ENCODE results near the gene MAGI1. TPM values are rescaled to one million over a fixed set of nuclear protein-coding genes. Genes with fewer than 3 reads are reported as not detected.
A peak's percentile ranks its signal among the peaks of the same experiment; 100 is the strongest.

MAGI1 gene
- total RNA-seq, result under 1 TPM; 0.23 to 0.63 (median 0.29) TPM
- 0.18 TPM for total RNA-seq (2013)
- total RNA-seq, result 0 to 0.41 (median 0.13) reads per million in 29 experiments

DNA sequence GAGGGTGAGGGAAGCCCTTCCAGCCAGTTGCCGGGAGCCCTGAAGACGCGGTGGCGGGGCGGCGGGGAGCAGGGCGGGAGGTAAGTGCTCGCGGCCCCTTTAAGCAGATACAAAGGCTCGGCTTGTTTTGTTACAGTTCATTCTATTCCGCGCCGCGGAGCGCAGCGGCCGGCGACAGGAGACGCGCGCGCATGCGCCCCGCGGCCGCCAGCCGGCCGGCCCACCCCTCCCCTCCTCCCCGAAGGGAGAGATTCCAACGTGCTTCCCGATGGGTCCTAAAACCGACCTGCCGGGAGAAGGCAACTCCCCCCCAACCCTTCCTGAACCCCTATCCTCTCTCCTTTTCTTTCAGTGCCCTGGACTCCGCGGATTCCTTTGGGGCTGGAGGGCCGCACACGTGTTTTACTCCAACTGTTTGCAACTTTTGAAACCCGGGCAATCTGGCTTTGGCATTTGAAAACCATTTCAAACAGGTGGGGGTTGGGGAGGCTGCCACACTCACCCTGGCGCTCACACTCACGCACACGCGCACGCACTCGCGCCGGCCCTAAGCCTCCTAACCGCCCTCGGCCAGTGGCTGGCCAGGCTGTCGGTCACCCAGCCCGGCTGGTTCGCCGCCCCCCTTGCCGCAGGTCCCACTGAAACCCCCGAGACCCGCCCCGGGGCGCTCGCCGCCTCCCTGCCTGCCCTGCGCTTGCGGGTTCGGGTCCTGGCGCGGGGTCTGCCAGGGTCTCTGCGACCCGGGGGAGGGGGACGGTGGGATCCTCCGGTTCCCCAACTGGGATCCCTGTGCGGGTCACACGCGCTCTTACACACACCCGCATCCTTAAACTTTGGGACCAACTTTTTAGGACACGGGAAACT lies at the start of gene MAGI1:
TSS of gene MAGI1 (minus strand) at position 193 of the 864 bp plus-strand sequence. CDS start 610 bp downstream, outside the sequence.
- ATAC-seq (replicated peaks in 1 of 4) (peak in 2 of 4 experiments; percentile 21 to 43), DNase-seq (no peak)
- 4% methylated on average over 64 of the region's 73 CpGs for WGBS (ENCODE audit: insufficient coverage)
- Mint-ChIP-seq H3K9me3 (no peaks in the 10 kb centered on the region), H3K27me3 (peaks cover 55 to 67% of the 10 kb centered on the region in 2 donors), H3K27ac (no peak within 1 kb of the TSS), H3K4me1 (peaks cover 13 to 17% (median 15%) of the 10 kb centered on the region in 3 donors), H3K36me3 (no peaks in the 10 kb centered on the region), H3K4me3 (peak within 1 kb of the TSS; percentile 65 to 84 (median 73))
- Histone ChIP-seq H3K4me1 (ENCODE audit: control insufficient read depth in 1 of 2, extremely low read depth in 1 of 2, insufficient read depth in 2 of 2, low read length in 2 of 2) (peaks cover 0 to 14% of the 10 kb centered on the region in 2 experiments), H3K27me3 (replicated peaks in 1 of 2; ENCODE audit: control insufficient read depth in 2 of 2, extremely low read depth in 1 of 2, insufficient read depth in 2 of 2, low read length in 1 of 2) (peaks cover 6 to 39% of the 10 kb centered on the region in 2 experiments), H3K4me3 (ENCODE audit: control insufficient read depth in 1 of 2, extremely low read depth in 1 of 2, low read length in 1 of 2) (peak within 1 kb of the TSS; percentile 9 to 66), H3K27ac (ENCODE audit: low read length) (no peak within 1 kb of the TSS), H3K9me3 (no peaks in the 10 kb centered on the region), H3K36me3 (ENCODE audit: control insufficient read depth in 2 of 2, extremely low read depth in 1 of 2, insufficient read depth in 1 of 2, low read length in 1 of 2) (no peaks in the 10 kb centered on the region)
- CTCF ChIA-PET, result no interaction called here
- POLR2A ChIA-PET, result no interaction called here

DNA sequence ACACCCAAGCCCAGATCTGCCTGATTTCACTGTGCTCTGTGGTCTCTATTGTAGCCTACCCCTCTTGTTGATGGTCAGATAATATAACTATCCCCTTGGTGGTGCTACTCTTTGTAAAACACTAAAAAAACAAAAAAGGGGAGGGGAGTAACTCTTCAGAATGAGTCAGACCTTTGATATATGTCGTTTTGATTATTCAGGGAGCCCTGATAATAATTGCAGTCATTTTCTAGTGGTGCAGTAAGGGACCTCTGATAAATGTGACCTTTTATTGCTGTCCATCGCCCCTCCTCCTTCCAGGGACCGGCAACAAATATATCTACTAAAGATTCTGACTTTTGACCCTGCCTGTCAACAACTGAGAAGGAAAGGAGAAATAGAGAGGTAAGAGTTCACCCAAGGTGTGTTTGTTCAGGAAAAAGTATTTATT lies 45.1 kb upstream of the MAGI1 start:
- DNase-seq (no peak), ATAC-seq (replicated peaks in 1 of 4) (no peak)
- Mint-ChIP-seq H3K9me3 (no peaks in the 10 kb centered on the region), H3K4me3 (no peak overlapping the region), H3K27me3 (peaks cover 3 to 7% of the 10 kb centered on the region in 2 donors), H3K4me1 (no peaks in the 10 kb centered on the region), H3K36me3 (no peaks in the 10 kb centered on the region), H3K27ac (no peak overlapping the region)
- no peak overlapping the region for H3K27ac ChIP-seq (ENCODE audit: low read length)
- H3K9me3 ChIP-seq, result no peaks in the 10 kb centered on the region
- H3K4me1 ChIP-seq (ENCODE audit: control insufficient read depth in 1 of 2, extremely low read depth in 1 of 2, insufficient read depth in 2 of 2, low read length in 2 of 2), result no peaks in the 10 kb centered on the region
- H3K36me3 ChIP-seq (ENCODE audit: control insufficient read depth in 2 of 2, extremely low read depth in 1 of 2, insufficient read depth in 1 of 2, low read length in 1 of 2), result no peaks in the 10 kb centered on the region
- H3K4me3 ChIP-seq (ENCODE audit: control insufficient read depth in 1 of 2, extremely low read depth in 1 of 2, low read length in 1 of 2), result no peak overlapping the region
- ChIA-PET POLR2A (no interaction called here), CTCF (no interaction called here)
- WGBS (ENCODE audit: insufficient coverage), result no CpG with 5 or more reads among the region's 3 CpGs
- H3K27me3 ChIP-seq (replicated peaks in 1 of 2; ENCODE audit: control insufficient read depth in 2 of 2, extremely low read depth in 1 of 2, insufficient read depth in 2 of 2, low read length in 1 of 2), result peaks cover 0 to 4% of the 10 kb centered on the region in 2 experiments

DNA sequence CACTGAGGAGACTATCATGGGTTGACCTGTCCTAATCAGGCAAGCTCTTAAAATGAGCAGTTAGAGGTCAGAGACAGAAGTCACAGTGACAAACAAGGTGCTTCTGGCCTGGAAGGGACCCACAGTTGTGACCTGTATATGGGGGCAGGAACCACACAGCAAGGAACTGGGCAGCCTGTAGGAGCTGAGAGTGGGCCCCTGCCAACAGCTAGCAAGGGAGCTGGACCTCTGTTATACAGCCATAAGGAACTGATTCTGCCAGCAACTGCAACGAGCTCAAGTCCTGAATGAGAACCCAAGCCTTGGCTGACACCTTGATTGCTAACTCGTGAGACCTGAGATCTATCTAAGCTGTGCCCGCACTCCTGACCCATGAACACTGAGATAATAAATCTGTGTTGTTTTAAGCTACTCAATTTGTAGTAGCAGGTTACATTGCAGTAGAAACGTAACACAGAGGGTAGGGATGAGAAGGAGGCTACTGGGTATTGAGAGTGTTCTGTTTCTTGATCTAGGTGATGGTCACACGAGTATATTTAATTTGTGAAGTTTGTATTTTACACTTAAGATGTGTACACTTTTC lies 44.5 kb upstream of the MAGI1 start:
- no peak for ATAC-seq (replicated peaks in 1 of 4)
- Histone ChIP-seq H3K36me3 (ENCODE audit: control insufficient read depth in 2 of 2, extremely low read depth in 1 of 2, insufficient read depth in 1 of 2, low read length in 1 of 2) (no peaks in the 10 kb centered on the region), H3K27ac (ENCODE audit: low read length) (no peak overlapping the region), H3K27me3 (replicated peaks in 1 of 2; ENCODE audit: control insufficient read depth in 2 of 2, extremely low read depth in 1 of 2, insufficient read depth in 2 of 2, low read length in 1 of 2) (peaks cover 0 to 4% of the 10 kb centered on the region in 2 experiments), H3K4me1 (ENCODE audit: control insufficient read depth in 1 of 2, extremely low read depth in 1 of 2, insufficient read depth in 2 of 2, low read length in 2 of 2) (no peaks in the 10 kb centered on the region), H3K4me3 (ENCODE audit: control insufficient read depth in 1 of 2, extremely low read depth in 1 of 2, low read length in 1 of 2) (no peak overlapping the region), H3K9me3 (no peaks in the 10 kb centered on the region)
- POLR2A ChIA-PET, result no interaction called here
- CTCF ChIA-PET, result no interaction called here
- Mint-ChIP-seq H3K4me3 (no peak overlapping the region), H3K27me3 (peaks cover 3 to 7% of the 10 kb centered on the region in 2 donors), H3K36me3 (no peaks in the 10 kb centered on the region), H3K27ac (no peak overlapping the region), H3K9me3 (peaks cover 0 to 1% (median 0%) of the 10 kb centered on the region in 3 donors), H3K4me1 (no peaks in the 10 kb centered on the region)
- WGBS (ENCODE audit: insufficient coverage), result 72% methylated on average over 4 of the region's 5 CpGs
- DNase-seq, result no peak

DNA sequence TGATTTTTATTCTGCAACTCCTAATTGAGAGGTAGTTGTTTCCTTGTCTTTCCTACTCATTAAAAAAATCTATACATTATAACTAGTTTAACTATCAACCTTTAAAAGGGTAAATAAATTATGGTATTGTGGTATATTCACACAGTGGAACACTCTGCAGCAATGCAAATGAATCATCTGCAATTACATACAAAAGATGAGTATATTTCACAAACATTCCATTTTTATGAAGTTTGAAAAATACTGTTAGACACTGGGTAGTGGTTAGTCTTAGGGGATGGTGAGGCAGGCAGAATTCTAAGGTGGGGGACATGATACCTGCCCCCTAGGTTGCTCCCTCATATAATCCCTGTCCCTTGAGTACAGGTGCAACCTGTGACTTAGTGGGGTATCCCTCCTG lies 44.0 kb upstream of the MAGI1 start:
- Mint-ChIP-seq H3K9me3 (peaks cover 0 to 2% (median 0%) of the 10 kb centered on the region in 3 donors), H3K4me1 (no peaks in the 10 kb centered on the region), H3K27ac (no peak overlapping the region), H3K27me3 (peaks cover 3 to 7% of the 10 kb centered on the region in 2 donors), H3K4me3 (no peak overlapping the region), H3K36me3 (no peaks in the 10 kb centered on the region)
- DNase-seq (no peak), ATAC-seq (replicated peaks in 1 of 4) (no peak)
- Histone ChIP-seq H3K27ac (ENCODE audit: low read length) (no peak overlapping the region), H3K4me1 (ENCODE audit: control insufficient read depth in 1 of 2, extremely low read depth in 1 of 2, insufficient read depth in 2 of 2, low read length in 2 of 2) (no peaks in the 10 kb centered on the region), H3K9me3 (no peaks in the 10 kb centered on the region), H3K4me3 (ENCODE audit: control insufficient read depth in 1 of 2, extremely low read depth in 1 of 2, low read length in 1 of 2) (no peak overlapping the region), H3K36me3 (ENCODE audit: control insufficient read depth in 2 of 2, extremely low read depth in 1 of 2, insufficient read depth in 1 of 2, low read length in 1 of 2) (no peaks in the 10 kb centered on the region), H3K27me3 (replicated peaks in 1 of 2; ENCODE audit: control insufficient read depth in 2 of 2, extremely low read depth in 1 of 2, insufficient read depth in 2 of 2, low read length in 1 of 2) (peaks cover 0 to 4% of the 10 kb centered on the region in 2 experiments)
- ChIA-PET POLR2A (no interaction called here), CTCF (no interaction called here)

DNA sequence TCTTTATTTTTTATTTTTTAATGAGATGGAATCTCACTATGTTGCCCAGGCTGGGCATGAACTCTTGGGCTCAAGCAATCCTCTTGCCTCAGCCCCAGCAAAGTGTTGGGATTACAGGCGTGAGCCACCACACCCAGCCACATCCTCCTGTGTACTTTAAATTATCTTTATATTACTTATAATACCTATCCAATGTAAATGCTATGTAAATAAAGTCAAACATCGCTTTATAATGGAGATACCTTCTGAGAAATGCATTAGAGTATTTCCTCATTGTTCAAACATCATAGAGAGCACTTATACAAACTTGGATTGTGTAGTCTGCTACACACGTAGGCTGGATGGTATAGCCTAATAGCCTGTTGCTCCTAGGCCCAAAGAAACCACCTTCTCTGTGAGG lies 41.4 kb upstream of the MAGI1 start:
- H3K27me3 ChIP-seq (replicated peaks in 1 of 2; ENCODE audit: control insufficient read depth in 2 of 2, extremely low read depth in 1 of 2, insufficient read depth in 2 of 2, low read length in 1 of 2), result peaks cover 0 to 4% of the 10 kb centered on the region in 2 experiments
- ChIA-PET CTCF (no interaction called here), POLR2A (no interaction called here)
- 60% methylated on average over 1 of the region's 3 CpGs for WGBS (ENCODE audit: insufficient coverage)
- H3K36me3 Mint-ChIP-seq, result no peaks in the 10 kb centered on the region
- H3K36me3 ChIP-seq (ENCODE audit: control insufficient read depth in 2 of 2, extremely low read depth in 1 of 2, insufficient read depth in 1 of 2, low read length in 1 of 2), result no peaks in the 10 kb centered on the region
- H3K9me3 ChIP-seq, result no peaks in the 10 kb centered on the region
- no peak overlapping the region for H3K4me3 ChIP-seq (ENCODE audit: control insufficient read depth in 1 of 2, extremely low read depth in 1 of 2, low read length in 1 of 2)
- ATAC-seq (replicated peaks in 1 of 4) (no peak), DNase-seq (no peak)
- no peak overlapping the region for H3K27ac Mint-ChIP-seq
- H3K4me1 Mint-ChIP-seq, result no peaks in the 10 kb centered on the region
- H3K4me3 Mint-ChIP-seq, result no peak overlapping the region
- no peak overlapping the region for H3K27ac ChIP-seq (ENCODE audit: low read length)
- no peaks in the 10 kb centered on the region for H3K4me1 ChIP-seq (ENCODE audit: control insufficient read depth in 1 of 2, extremely low read depth in 1 of 2, insufficient read depth in 2 of 2, low read length in 2 of 2)
- H3K27me3 Mint-ChIP-seq, result peaks cover 0 to 4% of the 10 kb centered on the region in 2 donors
- H3K9me3 Mint-ChIP-seq, result peaks cover 0 to 7% (median 2%) of the 10 kb centered on the region in 3 donors

DNA sequence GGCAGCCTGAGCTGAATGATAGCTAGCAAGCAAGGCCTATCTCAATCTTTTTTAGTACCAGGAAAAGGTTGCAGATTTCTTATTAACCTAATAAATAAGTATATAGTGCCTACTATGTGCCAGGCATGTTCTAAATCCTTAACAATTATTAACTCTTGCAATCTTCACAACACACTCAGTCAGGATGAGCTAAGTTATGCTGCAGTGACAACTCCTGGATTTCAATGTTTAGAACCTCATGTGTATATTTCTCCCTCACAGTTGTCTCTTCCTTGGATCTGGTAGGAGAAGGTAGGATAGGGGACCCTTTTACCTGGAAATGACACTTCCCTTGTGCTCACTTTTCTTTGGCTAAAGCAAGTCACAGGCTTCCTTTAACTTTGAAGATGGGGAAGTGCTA lies 39.3 kb upstream of the MAGI1 start:
- H3K36me3 Mint-ChIP-seq, result no peaks in the 10 kb centered on the region
- no peaks in the 10 kb centered on the region for H3K4me1 Mint-ChIP-seq
- no peak overlapping the region for H3K27ac Mint-ChIP-seq
- peaks cover 0 to 8% (median 2%) of the 10 kb centered on the region in 3 donors for H3K9me3 Mint-ChIP-seq
- no peak overlapping the region for H3K27ac ChIP-seq (ENCODE audit: low read length)
- ChIA-PET POLR2A (no interaction called here), CTCF (no interaction called here)
- no peak overlapping the region for H3K4me3 Mint-ChIP-seq
- no peak for ATAC-seq (replicated peaks in 1 of 4)
- H3K4me1 ChIP-seq (ENCODE audit: control insufficient read depth in 1 of 2, extremely low read depth in 1 of 2, insufficient read depth in 2 of 2, low read length in 2 of 2), result no peaks in the 10 kb centered on the region
- peaks cover 4% of the 10 kb centered on the region in 2 donors for H3K27me3 Mint-ChIP-seq
- no peak for DNase-seq
- no peaks in the 10 kb centered on the region for H3K36me3 ChIP-seq (ENCODE audit: control insufficient read depth in 2 of 2, extremely low read depth in 1 of 2, insufficient read depth in 1 of 2, low read length in 1 of 2)
- H3K4me3 ChIP-seq (ENCODE audit: control insufficient read depth in 1 of 2, extremely low read depth in 1 of 2, low read length in 1 of 2), result no peak overlapping the region
- no peaks in the 10 kb centered on the region for H3K9me3 ChIP-seq
- H3K27me3 ChIP-seq (replicated peaks in 1 of 2; ENCODE audit: control insufficient read depth in 2 of 2, extremely low read depth in 1 of 2, insufficient read depth in 2 of 2, low read length in 1 of 2), result peaks cover 0 to 6% of the 10 kb centered on the region in 2 experiments
